GM20431 (cell line): ENCODE measurements around the gene UTS2B.
"Not testable (repeated sequence)": the region's sequence is repeated elsewhere in the genome, so short reads cannot be mapped to it uniquely, and the experiment has no call there.

ENCODE experiments used
- in situ Hi-C: fragments of 300-500 bp; cut with MseI, MboI; formaldehyde crosslinking; loops from one replicate; pipeline ENCODE4 v1.15.0; 2020; ENCODE audit warnings: low sequenced_read_pairs; ENCODE audit not compliant: unreplicated experiment

Gene UTS2B

DNA sequence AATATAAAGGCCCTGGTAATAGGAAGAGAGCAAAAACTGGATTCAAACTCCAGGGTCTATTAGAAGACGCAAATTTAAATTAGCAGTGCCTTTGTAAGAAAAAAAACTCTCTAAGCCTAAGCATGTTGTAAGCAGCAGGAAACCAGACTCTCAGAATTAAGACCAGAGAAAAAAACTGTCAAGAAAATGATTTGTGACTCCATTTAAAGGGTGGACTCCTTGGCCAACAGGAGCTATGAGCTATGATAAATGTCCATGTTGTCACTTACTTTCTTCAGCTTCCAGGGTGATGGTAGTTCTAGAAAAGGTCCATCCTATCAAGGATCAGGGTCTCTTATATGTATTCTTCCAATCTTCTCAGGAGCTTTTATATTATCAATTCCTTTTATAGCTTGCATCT, 36.0 kb downstream of the UTS2B start:
- in situ Hi-C loops = no loop called here

DNA sequence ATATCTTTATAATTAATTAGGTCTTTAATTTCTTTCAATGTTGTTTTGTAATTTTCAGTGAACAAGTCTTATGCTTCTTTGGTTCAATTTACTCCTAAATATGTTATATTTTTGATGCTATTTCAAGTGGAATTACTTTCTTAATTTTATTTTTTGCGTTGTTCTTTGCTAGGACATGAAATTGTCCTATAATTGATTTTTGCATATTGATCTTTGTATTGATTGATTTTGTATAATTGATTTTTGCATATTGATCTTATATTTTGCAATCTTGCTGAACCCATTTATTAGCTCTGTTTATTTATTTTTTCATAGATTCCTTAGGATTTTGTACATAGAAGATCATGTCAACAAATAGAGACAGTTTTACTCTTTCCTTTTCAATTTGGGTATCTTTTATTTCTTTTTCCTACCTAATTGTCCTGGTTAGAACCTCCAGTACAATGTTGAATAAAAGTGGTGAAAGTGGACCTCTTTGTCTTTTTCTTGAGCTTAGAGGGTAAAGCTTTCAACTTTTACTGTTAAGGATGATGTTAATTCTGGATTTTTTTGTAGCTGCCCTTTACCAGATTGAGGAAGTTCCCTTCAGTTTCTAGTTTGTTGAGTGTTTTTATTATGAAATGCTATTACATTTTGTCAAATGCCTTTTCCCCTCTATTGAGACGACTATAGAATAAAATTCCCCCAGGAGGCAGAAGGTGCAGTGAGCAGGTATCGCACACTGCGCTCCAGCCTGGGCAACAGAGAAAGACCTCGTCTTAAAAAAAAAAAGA, 37.9 kb downstream of the UTS2B start:
- in situ Hi-C loops = no loop called here

DNA sequence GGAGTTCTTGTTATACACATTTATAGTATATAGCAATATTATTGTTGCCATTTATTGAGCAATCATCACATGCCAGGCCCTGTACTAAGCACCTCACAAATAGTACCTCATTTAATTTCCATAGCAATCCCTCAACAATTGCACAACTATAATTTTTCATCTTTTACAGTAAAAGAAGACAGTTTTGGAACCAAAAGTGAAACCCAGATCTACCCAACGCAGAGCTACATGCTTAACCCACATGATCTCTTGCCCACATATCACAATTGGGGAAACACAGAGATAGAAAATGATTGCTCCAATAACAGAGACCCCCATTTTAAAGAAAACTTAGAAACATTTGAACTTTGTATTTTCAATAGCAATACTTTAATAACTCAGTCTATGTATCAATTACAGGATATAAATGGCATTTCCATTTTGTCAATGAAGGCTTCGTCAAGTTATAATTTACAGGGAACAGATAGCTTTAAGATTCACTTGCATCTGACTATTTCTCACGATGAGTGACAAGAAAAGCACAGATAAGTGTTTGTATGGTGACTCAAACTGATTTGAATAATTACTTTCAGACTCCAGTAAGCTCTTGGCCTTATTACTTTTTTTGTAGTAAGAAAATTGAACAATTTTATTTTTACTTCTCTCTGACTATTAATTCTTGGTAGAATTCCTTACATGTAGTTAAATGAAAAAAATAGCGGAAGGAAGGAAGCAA, 39.9 kb downstream of the UTS2B start:
- in situ Hi-C loops = no loop called here

DNA sequence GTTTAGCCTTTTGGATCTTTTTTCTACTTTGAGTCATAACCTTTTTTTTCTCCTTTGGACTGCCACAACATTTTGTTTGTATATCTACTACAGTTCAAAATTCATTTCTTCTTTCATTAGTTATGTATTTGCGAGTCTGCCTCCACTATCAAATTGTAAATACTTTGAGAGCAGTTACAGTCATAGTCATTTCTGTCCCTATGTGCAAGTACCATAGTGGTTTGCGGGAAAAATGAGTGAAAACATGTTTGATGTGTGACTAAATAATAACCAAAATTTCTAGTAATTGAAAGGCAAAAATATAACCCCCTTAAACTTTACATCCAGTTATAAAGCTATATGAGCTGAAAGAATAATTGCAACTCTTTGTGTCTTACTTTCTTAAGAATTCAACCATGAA, 46.9 kb downstream of the UTS2B start:
- in situ Hi-C loops = no loop called here

DNA sequence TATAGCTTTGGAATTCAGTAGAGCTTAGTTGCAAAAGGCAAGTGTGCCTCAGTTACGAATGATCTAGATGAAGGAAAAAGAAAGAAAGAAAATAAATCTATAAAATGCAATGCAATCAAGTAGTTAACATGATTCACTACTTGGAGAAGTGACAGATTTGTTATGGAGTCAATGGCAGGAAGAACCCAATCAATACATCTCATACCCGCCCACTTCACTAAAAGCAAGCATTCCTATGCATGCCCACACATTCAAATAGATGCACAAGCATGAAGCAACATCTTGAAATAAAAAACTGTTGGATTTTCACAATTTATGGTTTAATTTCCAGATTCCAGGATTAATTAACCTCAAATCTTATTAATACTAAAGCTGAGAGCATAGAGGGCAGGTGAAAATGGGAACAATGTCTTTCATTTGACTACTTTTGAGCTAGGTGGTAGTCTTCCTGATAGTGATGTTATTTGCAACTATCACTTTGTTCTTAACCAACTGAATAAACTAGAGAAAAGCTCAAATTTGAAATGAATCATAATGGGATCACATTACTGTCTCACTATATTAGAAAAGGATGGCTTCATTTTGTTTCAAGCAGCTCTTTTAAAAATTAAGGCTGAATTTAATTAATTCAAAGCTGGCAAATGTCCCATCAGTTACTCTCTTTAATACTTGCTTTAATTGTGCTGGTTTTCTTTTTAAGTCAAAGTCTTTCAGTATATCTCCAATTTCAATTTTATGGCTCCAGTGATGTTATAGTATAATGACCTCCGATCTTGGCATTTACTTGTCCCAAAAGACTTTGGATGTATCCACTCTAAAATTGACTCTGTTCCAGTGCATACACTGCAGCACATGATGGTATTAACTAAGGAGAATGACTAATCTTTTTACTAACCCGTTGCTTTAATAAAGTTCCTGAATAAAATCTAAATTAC, 47.8 kb downstream of the UTS2B start:
- in situ Hi-C loops = no loop called here

DNA sequence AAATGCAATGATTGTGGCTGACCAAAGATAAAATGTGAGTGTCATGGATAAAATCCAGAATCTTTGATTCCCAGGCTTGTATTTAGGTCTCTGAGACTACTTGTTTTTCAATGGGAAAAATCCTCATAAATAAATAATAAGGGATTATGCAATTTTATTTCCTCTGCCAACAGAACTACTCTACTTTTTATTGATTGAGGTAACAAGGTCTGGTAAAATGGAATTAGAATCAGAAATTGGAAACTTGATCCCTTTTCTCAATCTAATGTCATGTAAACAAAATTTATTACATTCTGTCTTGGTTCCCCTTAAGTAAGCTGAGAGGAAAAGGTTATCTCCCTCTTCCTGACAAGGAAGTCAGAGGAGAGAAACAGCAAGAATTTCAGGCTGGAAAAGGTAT, 49.4 kb downstream of the UTS2B start:
- in situ Hi-C loops = no loop called here

DNA sequence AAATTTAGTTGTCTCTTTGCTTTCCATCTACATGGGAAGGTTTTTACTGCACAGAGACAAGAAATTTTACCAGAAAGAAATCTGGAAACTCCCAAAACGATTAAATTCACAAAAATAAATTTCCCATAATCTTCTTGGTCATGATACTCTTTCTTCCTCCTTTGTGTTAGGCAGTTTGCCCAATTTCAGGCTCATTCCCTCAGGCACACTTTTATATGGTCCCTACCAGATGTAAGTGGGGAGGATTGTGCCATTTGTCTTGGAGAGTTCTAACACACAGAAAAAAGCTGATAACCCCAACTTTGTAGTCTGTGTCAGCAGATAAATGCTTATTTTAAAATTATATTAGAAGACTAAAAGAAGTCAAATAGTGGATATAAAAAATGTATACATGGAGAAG, 50.2 kb downstream of the UTS2B start:
- in situ Hi-C loops = no loop called here

DNA sequence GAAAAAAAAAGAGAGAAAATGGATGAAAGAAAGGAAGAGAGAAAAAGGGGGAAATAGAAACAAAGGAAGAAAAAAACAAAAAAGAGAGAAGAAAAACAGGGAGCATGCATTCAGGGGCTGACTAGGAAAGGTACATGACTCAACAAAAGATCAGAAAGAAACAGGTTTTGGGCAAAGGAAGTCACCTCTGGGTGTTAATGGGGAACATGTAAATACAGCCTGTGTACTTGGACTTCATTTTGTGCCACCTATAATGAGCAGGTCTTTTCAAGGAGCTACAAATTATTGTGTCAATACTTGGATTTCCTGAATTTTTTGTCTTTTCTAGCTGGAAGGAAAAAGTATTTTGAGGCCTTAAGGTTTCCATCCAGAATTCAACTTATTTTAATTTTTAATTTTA, 54.6 kb downstream of the UTS2B start:
- in situ Hi-C loops = no loop called here

DNA sequence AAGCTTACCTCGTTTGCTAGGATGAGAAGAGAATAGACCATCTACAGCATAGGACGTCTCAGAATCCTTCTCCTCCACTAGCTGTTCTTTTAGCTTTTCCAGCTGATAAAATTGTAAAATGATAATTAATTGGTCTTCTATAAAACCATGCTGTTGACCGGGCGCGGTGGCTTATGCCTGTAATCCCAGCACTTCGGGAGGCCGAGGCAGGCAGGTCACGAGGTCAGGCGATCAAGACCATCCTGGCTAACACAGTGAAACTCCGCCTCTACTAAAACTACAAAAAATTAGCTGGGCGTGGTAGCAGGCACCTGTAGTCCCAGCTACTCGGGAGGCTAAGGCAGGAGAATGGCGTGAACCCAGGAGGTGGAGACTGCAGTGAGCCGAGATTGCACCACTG, 55.1 kb downstream of the UTS2B start:
- in situ Hi-C loops = not testable (repeated sequence)

DNA sequence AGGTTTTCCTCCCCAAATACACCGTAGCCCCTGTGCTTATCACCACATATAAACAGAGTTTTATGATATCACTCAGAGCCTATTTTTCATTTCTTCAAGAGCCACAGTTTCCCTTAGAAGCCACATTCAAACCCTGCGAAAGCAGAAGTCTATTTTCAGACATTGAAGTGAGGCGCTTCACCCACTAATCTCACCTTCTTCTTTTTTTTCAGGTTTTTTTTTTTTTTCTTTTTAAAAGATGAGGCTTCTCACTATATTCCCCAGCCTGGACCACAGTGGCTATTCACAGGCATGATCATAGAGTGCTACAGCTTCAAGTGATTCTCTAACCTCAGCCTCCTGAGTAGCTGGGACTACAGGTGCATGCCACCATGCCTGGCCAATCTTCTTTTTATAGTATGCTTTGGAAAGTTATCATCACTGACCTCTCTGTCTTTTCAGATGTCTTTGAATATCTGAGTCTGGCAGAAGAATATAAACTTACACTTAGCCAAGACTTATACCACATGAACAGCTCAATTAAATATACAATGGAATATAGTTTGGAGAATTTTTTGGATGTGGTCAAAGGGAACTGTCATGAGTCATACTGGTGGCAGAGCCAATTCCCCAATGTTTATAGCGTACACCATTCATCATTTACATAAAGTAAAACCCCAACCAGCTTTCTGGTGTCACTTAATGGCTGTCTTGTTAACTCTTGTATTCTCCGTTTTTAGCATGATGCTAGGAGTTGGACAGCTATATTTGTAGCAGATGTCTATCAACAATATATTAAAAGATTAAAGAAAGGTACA, 60.8 kb downstream of the UTS2B start:
- in situ Hi-C loops = loop anchor here (25.0 kb wide), 1 partner anchor 93 kb away; no protein-coding TSS in a partner anchor

DNA sequence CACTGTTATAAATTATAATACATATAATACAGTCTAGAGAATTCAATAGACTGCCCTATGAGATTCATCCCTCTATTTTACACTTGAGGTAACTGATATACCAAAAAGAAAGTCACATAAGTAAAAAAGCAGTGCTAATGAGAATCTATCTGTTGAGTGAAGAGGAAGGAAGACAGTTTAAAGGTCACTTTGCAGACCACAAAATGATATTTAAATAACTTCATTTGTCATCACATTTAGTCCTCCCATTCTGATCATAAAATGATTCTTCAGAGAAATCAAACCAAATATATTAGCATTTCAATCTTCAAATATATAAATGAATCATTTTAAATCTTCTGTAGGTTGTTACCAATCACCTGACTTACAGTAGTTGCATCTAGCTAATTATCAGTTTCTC, 61.6 kb downstream of the UTS2B start:
- in situ Hi-C loops = loop anchor here (25.0 kb wide), 1 partner anchor 94 kb away; no protein-coding TSS in a partner anchor

DNA sequence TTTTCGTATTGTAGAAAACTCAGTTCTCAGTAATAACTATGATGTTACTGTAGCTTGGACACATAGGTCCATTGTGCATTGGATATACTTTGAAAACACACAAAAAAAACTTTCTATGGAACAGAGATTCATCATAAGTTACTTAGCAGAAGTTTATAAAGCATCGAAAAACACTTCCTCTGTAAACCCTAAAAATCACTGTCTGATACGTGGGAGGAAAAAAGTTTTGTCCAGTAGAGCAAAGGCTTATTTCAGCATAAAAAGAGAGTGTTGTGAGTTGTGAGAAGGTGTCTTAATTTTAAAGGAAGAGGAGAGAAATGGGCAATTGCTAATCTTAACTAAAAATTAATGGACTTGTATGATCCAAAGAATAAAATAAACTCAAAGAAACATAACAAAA, 66.5 kb downstream of the UTS2B start:
- in situ Hi-C loops = loop anchor here (25.0 kb wide), 1 partner anchor 98 kb away; no protein-coding TSS in a partner anchor

DNA sequence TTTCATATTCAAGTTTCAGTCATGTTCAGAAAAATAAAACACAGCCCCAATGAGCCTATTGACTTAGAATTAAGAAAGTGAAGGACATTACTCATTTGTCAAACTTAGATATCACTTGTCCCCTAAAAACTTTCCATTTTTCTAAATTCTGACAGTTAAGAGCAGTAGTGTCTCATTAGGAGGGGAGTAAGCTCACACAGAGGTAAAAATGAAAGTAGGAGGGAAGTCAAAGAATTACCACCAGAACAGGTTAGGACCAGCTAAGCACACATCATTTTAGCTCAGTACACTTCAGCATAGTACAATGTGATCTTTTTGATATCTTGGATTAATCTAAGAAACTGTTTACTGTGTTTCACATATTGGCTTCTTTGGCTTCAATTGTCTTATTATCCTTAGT, 67.0 kb downstream of the UTS2B start:
- in situ Hi-C loops = loop anchor here (25.0 kb wide), 1 partner anchor 99 kb away; no protein-coding TSS in a partner anchor

DNA sequence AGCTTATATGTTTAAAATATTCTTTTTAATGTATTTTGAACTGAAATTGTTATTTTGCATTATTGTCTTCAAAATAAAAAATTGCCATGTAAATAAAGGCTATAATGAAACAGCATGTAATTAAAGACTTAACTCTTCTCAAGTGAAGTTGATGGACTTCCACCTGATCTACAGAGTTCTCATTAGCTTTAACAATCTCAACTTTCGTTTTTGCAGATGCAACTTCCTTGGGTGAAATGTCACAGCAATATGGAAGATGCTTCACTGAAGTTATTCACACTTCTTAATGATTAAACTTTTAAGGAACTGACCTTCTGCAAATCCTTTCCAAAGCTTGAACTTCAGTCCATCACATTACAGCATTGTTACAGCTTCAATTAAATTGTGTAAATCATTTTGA, 67.7 kb downstream of the UTS2B start:
- in situ Hi-C loops = loop anchor here (25.0 kb wide), 1 partner anchor 100 kb away; no protein-coding TSS in a partner anchor

DNA sequence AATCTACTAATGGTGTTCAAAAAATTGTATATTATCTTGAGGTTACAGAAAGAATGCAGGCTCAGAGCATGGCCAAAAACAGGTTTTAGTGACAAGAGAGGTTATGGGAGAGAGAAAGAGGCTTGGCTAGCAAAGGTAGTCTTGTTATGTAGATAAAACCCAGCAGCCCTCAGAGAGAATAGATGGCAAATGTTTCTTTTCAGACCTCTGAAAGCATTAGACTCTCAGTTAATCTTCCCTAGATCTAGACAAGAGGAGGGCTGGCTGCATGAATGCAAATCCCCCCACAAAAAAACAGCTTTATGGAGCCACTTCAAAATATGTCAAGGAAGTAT, 69.1 kb downstream of the UTS2B start:
- in situ Hi-C loops = loop anchor here (25.0 kb wide), 1 partner anchor 101 kb away; no protein-coding TSS in a partner anchor

DNA sequence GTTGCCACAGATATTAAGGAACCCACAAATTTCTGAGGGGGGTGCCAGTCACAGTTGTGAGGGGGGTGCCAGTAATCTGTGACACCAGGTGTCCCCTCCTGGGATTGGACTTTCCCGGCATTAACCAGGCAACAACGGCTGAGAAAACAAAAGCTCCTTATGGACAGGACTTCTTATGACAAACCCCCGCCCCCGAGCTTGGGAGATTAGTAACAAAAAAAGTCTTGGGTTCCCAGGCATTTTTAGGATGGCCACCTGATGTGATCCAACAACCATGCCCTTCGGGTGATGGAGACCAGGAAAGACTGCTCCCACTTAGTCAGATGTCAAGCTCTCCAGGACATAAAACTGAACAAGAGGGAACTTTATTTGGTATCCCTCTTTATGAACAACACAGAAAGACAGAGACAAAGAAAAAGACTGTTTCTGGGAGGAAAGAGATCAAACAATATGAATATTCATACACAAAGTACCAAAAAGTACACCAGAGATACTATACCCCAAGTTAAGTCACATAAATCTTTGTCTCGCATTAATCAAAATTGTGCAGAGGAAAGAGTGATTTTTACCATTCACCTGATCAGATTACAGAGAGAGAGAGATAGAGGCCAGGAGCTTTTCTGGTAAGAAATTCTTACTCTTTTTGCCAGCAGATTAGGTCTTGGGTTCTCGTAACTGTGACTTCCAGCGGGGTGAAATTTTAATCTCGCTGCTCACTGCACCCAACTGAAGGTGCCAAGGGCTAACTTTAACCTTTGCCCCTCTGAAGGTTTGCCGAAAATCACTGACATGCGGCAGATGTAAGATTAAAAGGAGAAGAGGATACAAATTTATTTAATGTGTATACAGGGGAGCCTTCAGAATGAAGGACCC, 69.7 kb downstream of the UTS2B start:
- in situ Hi-C loops = loop anchor here (25.0 kb wide), 1 partner anchor 102 kb away; no protein-coding TSS in a partner anchor

DNA sequence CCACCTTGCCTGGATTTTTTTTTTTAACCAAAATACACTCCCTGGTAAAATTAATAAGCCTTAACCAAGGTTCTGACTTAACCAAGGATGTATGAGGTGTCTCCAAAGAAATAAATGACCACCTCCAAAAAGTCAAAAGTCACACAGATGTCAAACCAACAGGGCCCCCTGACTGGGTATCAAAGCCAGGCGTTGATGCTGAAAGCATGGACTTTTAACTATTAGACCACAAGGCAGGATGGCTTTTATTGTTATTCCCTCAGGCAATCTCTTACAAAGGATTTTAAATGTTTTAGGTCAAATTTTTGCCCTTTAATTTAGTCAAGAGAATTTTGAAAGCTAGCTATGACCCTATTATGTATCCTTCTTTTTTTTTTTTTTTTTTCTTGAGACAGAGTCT, 70.8 kb downstream of the UTS2B start:
- in situ Hi-C loops = loop anchor here (25.0 kb wide), 1 partner anchor 103 kb away; no protein-coding TSS in a partner anchor

DNA sequence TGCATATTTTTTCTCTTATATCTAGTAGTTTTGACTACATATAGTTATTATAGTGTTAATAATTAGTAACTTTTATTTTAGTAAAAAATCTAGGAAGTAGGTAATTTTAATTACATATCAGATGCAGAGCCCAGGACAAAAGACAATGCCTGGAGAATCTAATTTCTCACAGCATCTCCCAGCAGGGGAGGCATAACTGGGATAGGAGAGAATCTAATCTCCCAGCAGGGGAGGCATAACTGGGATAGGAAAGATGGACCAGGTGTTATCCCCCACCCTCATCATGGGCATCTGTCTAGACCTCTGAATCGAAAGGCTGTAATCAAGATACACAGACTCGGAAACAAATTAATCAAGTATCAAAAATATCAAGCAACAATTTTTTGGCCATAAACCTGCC, 73.0 kb downstream of the UTS2B start:
- in situ Hi-C loops = loop anchor here (25.0 kb wide), 1 partner anchor 105 kb away; no protein-coding TSS in a partner anchor
